H7 (cell line): ENCODE results near the gene RIMOC1. TPM values are rescaled to one million over a fixed set of nuclear protein-coding genes. Genes with fewer than 3 reads are reported as not detected.
"Not testable (repeated sequence)": the region's sequence is repeated elsewhere in the genome, so short reads cannot be mapped to it uniquely, and the experiment has no call there.

Experiments
- DNase-seq: peaks from one replicate; pipeline ENCODE4 v3.0.0; 2012
- H3K27me3 ChIP-seq: 2 replicates; pipeline ENCODE4 v1.6.0; 2011; ENCODE audit warnings: mild to moderate bottlenecking, low read length; ENCODE audit not compliant: control insufficient read depth, insufficient read depth
- H3K36me3 ChIP-seq: replicated peaks from 2 replicates; pipeline ENCODE4 v1.5.1; 2011; ENCODE audit warnings: low read length; ENCODE audit not compliant: control insufficient read depth, insufficient read depth
- H3K4me3 ChIP-seq: 2 replicates; pipeline ENCODE4 v1.5.1; 2011; ENCODE audit warnings: low read depth, mild to moderate bottlenecking, control low read depth, low read length, moderate library complexity; ENCODE audit not compliant: insufficient read depth
- total RNA-seq: library from RNA; depleted of rRNA; stranded (reverse); fragments of >200 nt; shearing (Covaris generic); gene quantifications from 2 replicates; pipeline ENCODE4 v1.2.3, GENCODE V29; 2014; rRNA removed

The RIMOC1 gene
- total RNA-seq, 1 experiment from 2014 or later = 16.8 TPM

DNA sequence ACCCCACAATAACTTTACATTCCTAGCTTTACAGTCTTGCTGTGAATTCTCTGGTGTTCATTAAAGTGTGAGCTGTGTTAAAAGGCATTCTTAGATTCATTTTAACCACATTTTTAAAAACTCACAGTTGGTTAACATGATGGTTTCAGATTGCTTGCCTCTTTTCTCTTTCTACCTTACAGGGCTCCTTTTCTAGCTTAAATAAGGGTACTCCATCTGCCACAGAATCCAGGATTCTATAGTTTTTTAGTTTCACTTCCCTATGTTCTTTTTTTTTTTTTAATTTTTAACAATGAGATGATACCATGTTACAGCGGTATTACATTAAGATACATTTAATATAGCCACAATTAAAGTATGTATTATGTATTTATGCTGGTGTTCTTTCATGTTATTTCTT is 17.0 kb downstream of the RIMOC1 start:
- Histone ChIP-seq H3K4me3 (no peak overlapping the region), H3K36me3 (peaks cover 1% of the 10 kb centered on the region), H3K27me3 (peaks cover 3% of the 10 kb centered on the region)
- DNase-seq = no peak

- H3K36me3 ChIP-seq = peaks cover 1% of the 10 kb centered on the region
- H3K4me3 ChIP-seq = no peak overlapping the region
- DNase-seq = no peak
- H3K27me3 ChIP-seq = peaks cover 3% of the 10 kb centered on the region
Observed at GRCh38 chr5:41921874-41922273, 17.7 kb downstream of the RIMOC1 start.

DNA sequence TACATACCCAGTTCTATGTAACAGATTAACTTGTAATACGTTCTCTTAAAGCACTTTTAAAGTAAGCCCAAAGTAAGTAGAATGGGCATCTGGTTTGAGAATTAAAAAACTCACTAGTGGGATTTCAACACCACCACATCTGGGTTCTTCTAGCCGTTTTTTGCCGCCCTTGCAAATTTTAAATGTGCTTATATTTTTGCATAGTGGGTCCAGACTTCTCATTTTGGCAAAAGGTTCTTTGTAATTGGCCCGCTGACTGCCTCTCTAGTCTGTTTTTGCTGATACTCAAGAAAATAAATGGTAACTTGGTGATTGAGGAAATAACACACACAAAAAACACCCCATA is 20.4 kb downstream of the RIMOC1 start:
- Histone ChIP-seq H3K36me3 (peaks cover under 1% of the 10 kb centered on the region; the same call in 1 of the 2 replicates), H3K27me3 (peaks cover 3% of the 10 kb centered on the region), H3K4me3 (peak overlapping the region; percentile 62)
- no peak for DNase-seq

DNA sequence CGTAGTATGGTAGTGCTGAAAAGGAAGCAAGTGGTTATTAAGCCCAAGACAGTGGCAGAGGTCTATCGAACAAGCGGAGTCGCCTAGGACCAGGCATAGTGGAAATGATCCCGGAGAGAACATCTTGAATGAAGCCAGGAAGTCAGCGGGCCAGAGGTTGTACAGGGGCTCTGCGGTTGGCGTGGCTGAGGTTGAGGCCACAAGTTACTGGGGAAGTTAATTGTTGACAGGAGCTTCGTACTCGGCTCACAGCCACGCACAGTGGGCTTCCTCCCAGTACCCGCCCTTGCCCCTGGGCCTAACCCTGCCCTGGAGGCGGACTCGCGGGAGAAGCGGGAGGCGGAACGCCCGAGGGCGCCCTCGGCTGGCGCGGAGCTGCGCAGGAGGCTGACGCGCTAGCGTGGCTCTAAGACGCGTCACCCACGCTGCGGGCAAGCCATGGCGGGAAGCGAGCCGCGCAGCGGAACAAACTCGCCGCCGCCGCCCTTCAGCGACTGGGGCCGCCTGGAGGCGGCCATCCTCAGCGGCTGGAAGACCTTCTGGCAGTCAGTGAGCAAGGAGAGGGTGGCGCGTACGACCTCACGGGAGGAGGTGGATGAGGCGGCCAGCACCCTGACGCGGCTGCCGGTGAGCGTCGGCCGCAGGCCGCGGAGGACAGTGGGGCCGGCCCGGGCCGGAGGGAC is 20.9 kb downstream of the RIMOC1 start, which contains the start of gene FBXO4:
Gene FBXO4, plus strand, starts transcription at position 410 of the 683 bp plus-strand sequence. Its CDS starts 29 bp downstream, at position 439.
- peak; percentile 68 for DNase-seq
- Histone ChIP-seq H3K27me3 (peaks cover 3% of the 10 kb centered on the region), H3K4me3 (peak within 1 kb of the TSS; percentile 62), H3K36me3 (no peaks in the 10 kb centered on the region)

DNA sequence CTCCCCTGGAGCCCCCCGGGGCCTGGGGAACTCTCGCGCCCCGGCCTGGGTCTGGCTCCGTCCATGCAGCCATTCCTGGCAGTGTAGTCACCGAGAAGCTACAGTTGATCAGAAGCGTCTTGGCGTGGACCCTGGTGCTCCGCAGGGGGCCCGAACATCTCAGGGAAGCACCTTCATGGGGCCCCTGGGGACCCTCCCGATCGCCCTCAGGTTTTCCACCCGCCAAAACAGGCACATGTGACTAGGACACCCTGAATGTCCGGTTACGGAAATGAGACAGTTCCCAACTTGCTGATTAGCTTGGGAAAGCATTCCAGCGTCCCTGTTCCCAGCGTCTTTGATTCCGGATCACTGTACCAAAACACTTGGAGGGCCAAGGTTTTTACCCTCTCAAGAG is 21.4 kb downstream of the RIMOC1 start:
- peak overlapping the region; percentile 62 for H3K4me3 ChIP-seq
- H3K27me3 ChIP-seq = peaks cover 3% of the 10 kb centered on the region
- no peak for DNase-seq
- no peaks in the 10 kb centered on the region for H3K36me3 ChIP-seq

DNA sequence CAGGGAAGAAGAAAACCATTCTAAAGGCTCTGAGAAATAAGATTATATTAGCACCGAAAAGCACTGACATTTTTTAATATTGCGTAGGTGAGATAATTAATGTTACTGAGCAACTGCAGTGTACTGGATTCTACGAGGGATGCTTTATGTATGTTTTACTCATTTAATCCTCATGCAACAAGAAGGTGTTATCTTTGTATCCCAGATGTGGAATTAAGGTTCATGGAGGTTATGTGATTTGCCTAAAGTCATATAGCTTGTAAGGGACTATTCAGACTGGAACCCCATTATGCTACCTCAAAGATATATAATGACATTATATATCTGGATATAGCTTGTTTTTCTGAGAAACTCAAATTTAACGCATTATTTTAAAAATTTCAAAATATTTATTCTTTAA is 23.5 kb downstream of the RIMOC1 start:
- DNase-seq = no peak
- Histone ChIP-seq H3K4me3 (no peak overlapping the region), H3K27me3 (peaks cover 3% of the 10 kb centered on the region), H3K36me3 (no peaks in the 10 kb centered on the region)

DNA sequence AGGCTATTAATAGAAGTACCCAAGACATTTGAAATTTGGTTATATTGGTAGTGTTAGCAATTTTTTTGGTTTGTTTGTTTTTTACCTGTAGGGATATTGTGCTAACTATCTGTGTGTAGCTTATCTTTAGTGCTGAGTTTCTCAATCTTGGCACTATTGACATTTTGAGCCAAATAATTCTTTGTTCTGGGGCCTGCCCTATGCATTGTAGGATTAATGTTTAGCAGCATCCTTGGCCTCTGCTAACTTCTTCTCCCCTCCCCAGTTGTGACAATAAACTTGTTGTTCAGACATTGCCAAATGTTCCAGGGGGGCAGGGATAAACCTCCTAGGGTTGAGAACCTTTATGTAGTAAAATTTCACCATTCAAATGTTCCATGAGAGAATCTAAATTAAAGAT is 24.9 kb downstream of the RIMOC1 start:
- no peaks in the 10 kb centered on the region for H3K36me3 ChIP-seq
- no peak overlapping the region for H3K4me3 ChIP-seq
- DNase-seq = no peak
- H3K27me3 ChIP-seq = peaks cover 3% of the 10 kb centered on the region

DNA sequence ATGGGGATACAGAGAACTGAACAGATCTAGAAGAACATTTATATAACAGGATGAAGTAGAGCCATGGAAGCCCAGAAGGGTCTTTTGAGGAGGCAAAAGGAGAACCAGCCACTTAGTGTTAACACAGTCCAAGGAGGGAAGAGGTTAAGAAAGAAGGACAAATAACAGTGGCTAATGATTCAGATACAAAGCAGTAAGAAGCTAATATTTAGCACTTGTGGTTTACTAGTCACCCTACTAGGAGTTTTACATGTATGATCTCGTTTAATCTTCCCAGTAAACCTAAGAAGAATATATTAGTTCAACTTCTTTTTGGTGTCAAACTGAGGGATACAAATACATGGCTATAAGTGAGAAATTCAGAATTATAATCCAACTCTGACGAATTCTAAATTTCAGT is 28.6 kb downstream of the RIMOC1 start:
- no peak for DNase-seq
- Histone ChIP-seq H3K36me3 (no peaks in the 10 kb centered on the region), H3K27me3 (no peaks in the 10 kb centered on the region), H3K4me3 (no peak overlapping the region)

DNA sequence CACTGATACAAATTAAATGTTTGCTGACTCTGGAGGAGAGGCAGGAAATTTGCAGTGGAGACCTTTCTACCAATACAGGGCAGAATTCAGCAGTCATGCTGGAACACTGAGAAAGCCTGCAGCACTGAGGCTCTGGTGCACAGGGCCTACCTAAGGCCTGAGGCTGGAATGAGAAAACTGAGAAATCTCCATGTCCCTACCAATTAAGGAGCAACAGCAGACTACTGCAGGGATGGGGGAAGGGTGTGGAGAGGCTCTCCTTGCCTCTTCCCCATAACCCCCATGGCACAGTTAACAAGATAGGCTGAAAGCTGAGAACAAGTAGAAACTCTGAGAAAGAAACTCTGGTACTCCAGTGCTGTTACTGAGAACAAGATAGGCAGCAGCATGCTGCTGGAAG is 31.4 kb downstream of the RIMOC1 start:
- Histone ChIP-seq H3K4me3 (no peak overlapping the region), H3K36me3 (no peaks in the 10 kb centered on the region), H3K27me3 (no peaks in the 10 kb centered on the region)
- DNase-seq = peak; percentile 8

- Histone ChIP-seq H3K4me3 (no peak overlapping the region), H3K36me3 (no peaks in the 10 kb centered on the region), H3K27me3 (no peaks in the 10 kb centered on the region)
- DNase-seq = no peak
Observed at GRCh38 chr5:41940641-41941040, 36.5 kb downstream of the RIMOC1 start.

DNA sequence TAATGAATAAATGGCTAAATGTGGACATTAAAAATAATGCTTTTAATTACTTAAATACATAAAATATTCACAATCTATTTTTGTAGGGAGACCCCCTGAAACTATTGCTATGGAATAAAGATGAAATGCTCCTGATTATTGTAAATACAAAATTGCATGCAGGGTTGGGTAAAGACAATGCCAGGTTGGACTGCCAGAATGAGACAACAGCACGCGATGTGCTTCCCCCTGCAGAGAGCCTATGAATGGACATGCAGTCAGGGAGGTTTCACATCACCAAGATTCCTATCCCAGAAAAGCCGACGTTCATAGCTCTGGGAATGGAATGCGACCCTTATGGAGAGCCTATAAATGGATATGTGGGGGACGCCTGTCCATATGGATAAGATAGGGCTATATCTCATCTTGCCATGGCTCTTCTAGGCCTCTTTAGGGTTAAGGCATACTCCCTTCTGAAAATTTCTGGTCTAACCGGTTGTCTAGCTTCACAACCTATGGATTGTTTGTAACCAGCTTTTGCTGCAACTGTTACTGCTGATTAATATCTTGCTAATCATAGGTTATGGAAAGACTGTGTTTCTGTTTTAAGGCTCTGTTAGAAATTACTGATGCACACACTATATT is 41.3 kb downstream of the RIMOC1 start:
- H3K36me3 ChIP-seq, H3K4me3 ChIP-seq, H3K27me3 ChIP-seq, DNase-seq: not testable (repeated sequence)

DNA sequence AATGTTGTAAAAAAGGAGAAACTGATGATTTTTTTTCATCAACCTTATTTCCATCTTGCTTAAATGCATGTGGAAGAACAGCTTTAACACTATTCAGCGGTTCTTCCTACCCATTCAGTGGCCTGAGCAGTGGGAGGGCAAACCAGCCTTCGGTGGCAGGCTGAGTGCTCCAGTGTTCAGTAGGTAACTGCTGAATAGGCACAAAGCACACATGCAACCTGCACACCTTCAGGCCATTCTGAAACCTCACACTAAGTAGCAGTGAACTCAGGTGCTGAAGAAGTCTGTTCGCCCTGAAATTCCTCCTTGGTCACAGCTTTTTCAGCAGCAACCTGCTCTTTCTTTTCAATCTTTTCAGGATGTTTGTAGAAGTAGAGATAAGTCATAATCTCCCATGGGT is 47.1 kb downstream of the RIMOC1 start:
- H3K27me3 ChIP-seq = no peaks in the 10 kb centered on the region
- no peak for DNase-seq

More for the DNA sequence above, 47.1 kb downstream of the RIMOC1 start:
- Histone ChIP-seq H3K4me3 (no peak overlapping the region), H3K36me3 (no peaks in the 10 kb centered on the region)

Other genes with a start within 250 kb of the RIMOC1 start
- 15.4 and 25.1 TPM in 2 replicates for gene OXCT1, start 33.9 kb upstream of the RIMOC1 start, total RNA-seq
- 1.3 and 1.4 TPM in 2 replicates for gene FBXO4, start 20.9 kb downstream of the RIMOC1 start, total RNA-seq